ENCODE results near the gene RAB18.
"Not testable (repeated sequence)": the region's sequence is repeated elsewhere in the genome, so short reads cannot be mapped to it uniquely, and the experiment has no call there.

The RAB18 gene

GRCh38 chr10:27503498-27504006, 552 bp upstream of the RAB18 start:
- in situ Hi-C loops (cut with MboI; ENCODE audit: low sequenced_read_pairs) = no loop called here

GRCh38 chr10:27504808-27505460, 830 bp downstream of the RAB18 start:
- in situ Hi-C loops (cut with MboI; ENCODE audit: low sequenced_read_pairs) = no loop called here

- in situ Hi-C loops (cut with MboI; ENCODE audit: low sequenced_read_pairs) = not testable (repeated sequence)
These were observed 1.4 kb downstream of the RAB18 start for GRCh38 chr10:27505537-27505936.

- in situ Hi-C loops (cut with MboI; ENCODE audit: low sequenced_read_pairs) = no loop called here
These were observed 2.2 kb downstream of the RAB18 start for GRCh38 chr10:27506280-27506679.

- in situ Hi-C loops (cut with MboI; ENCODE audit: low sequenced_read_pairs) = no loop called here
These were observed 8.4 kb downstream of the RAB18 start for GRCh38 chr10:27512548-27512947.

- in situ Hi-C loops (cut with MboI; ENCODE audit: low sequenced_read_pairs) = no loop called here
These were observed 9.5 kb downstream of the RAB18 start for GRCh38 chr10:27513451-27514191.

- in situ Hi-C loops (cut with MboI; ENCODE audit: low sequenced_read_pairs) = no loop called here
These were observed 10.1 kb downstream of the RAB18 start for GRCh38 chr10:27514243-27514642.

- in situ Hi-C loops (cut with MboI; ENCODE audit: low sequenced_read_pairs) = no loop called here
These were observed 14.2 kb downstream of the RAB18 start for GRCh38 chr10:27518261-27518660.

GRCh38 chr10:27525819-27526218, 21.7 kb downstream of the RAB18 start:
- in situ Hi-C loops (cut with MboI; ENCODE audit: low sequenced_read_pairs) = no loop called here

- in situ Hi-C loops (cut with MboI; ENCODE audit: low sequenced_read_pairs) = no loop called here
These were observed 22.1 kb downstream of the RAB18 start for GRCh38 chr10:27526242-27526641.

GRCh38 chr10:27527666-27528295, 23.7 kb downstream of the RAB18 start:
- in situ Hi-C loops (cut with MboI; ENCODE audit: low sequenced_read_pairs) = no loop called here

- in situ Hi-C loops (cut with MboI; ENCODE audit: low sequenced_read_pairs) = no loop called here
These were observed 25.1 kb downstream of the RAB18 start for GRCh38 chr10:27529010-27529783.

GRCh38 chr10:27530477-27530876, 26.4 kb downstream of the RAB18 start:
- in situ Hi-C loops (cut with MboI; ENCODE audit: low sequenced_read_pairs) = no loop called here

GRCh38 chr10:27531336-27531847, 27.3 kb downstream of the RAB18 start:
- in situ Hi-C loops (cut with MboI; ENCODE audit: low sequenced_read_pairs) = no loop called here

GRCh38 chr10:27534161-27534700, 30.1 kb downstream of the RAB18 start:
- in situ Hi-C loops (cut with MboI; ENCODE audit: low sequenced_read_pairs) = no loop called here

GRCh38 chr10:27535317-27535716, 31.2 kb downstream of the RAB18 start:
- in situ Hi-C loops (cut with MboI; ENCODE audit: low sequenced_read_pairs) = no loop called here

GRCh38 chr10:27536437-27536836, 32.3 kb downstream of the RAB18 start:
- in situ Hi-C loops (cut with MboI; ENCODE audit: low sequenced_read_pairs) = no loop called here

- in situ Hi-C loops (cut with MboI; ENCODE audit: low sequenced_read_pairs) = no loop called here
These were observed 33.1 kb downstream of the RAB18 start for GRCh38 chr10:27537166-27537565.

- in situ Hi-C loops (cut with MboI; ENCODE audit: low sequenced_read_pairs) = no loop called here
These were observed 33.7 kb downstream of the RAB18 start for GRCh38 chr10:27537787-27538186.

- in situ Hi-C loops (cut with MboI; ENCODE audit: low sequenced_read_pairs) = no loop called here
These were observed 36.6 kb downstream of the RAB18 start for GRCh38 chr10:27540672-27541071.

All from HL-60/S4 treated with phorbol 12-myristate 13-acetate at 8.2 ng/mL for 4 days and 3 days (cell line).